ENCODE results near the gene ITGA3. TPM values are rescaled to one million over a fixed set of nuclear protein-coding genes. Genes with fewer than 3 reads are reported as not detected.

Gene ITGA3
- total and polyA plus RNA-seq, 8 donors, result 16.8 to 61.2 (median 26.2) TPM

- WGBS, 2 donors, result 91 to 93% methylated on average over 12 of the region's 12 CpGs
- peaks cover 18 to 37% (median 20%) of the 10 kb centered on the region in 3 donors for H3K4me1 ChIP-seq
- intact Hi-C loops (cut with DNase I), result no loop called here
- ATAC-seq (no peak), DNase-seq (no peak), FAIRE-seq (no peak)
- no peaks in the 10 kb centered on the region for H3K9me3 ChIP-seq
- H3K36me3 ChIP-seq, result no peaks in the 10 kb centered on the region
- H3K27ac ChIP-seq, result peak overlapping the region in 1 of 4 donors; percentile 96
- no peak overlapping the region for H3K4me3 ChIP-seq
- TF ChIP-seq CTCF (IDR thresholded peaks at IDR 0.05), result no peak
- H3K27me3 ChIP-seq, result no peaks in the 10 kb centered on the region
Observed at GRCh38 chr17:50050431-50051032, 5.4 kb upstream of the ITGA3 start.

- peak in 2 of 6 donors; percentile 36 to 67 for DNase-seq
- Histone ChIP-seq H3K9me3 (no peaks in the 10 kb centered on the region), H3K27ac (peak overlapping the region in 2 of 4 donors; percentile 63 to 96), H3K36me3 (no peaks in the 10 kb centered on the region), H3K4me3 (no peak overlapping the region), H3K4me1 (peaks cover 18 to 37% (median 20%) of the 10 kb centered on the region in 3 donors), H3K27me3 (no peaks in the 10 kb centered on the region)
- WGBS, 2 donors, result 83 to 94% methylated on average over 4 of the region's 4 CpGs
- ATAC-seq, result peak in 1 of 4 donors; percentile 19
- TF ChIP-seq CTCF (IDR thresholded peaks at IDR 0.05), result no peak
- intact Hi-C loops (cut with DNase I), result no loop called here
- no peak for FAIRE-seq
Observed at GRCh38 chr17:50051082-50051576, 4.8 kb upstream of the ITGA3 start.

GRCh38 chr17:50051606-50052005 is 4.3 kb upstream of the ITGA3 start:
- 82 to 85% methylated on average over 2 of the region's 2 CpGs for WGBS, 2 donors
- H3K4me1 ChIP-seq, result peaks cover 18 to 37% (median 20%) of the 10 kb centered on the region in 3 donors
- no peak for FAIRE-seq

GRCh38 chr17:50052241-50052796 is 3.6 kb upstream of the ITGA3 start:
- H3K4me1 ChIP-seq, result peaks cover 18 to 38% (median 27%) of the 10 kb centered on the region in 3 donors

More at GRCh38 chr17:50051606-50052005, 4.3 kb upstream of the ITGA3 start:
- intact Hi-C loops (cut with DNase I), result no loop called here
- ATAC-seq (no peak), DNase-seq (no peak)
- TF ChIP-seq CTCF (IDR thresholded peaks at IDR 0.05), result no peak
- Histone ChIP-seq H3K4me3 (no peak overlapping the region), H3K9me3 (no peaks in the 10 kb centered on the region), H3K27me3 (no peaks in the 10 kb centered on the region), H3K27ac (peak overlapping the region in 2 of 4 donors; percentile 63 to 96), H3K36me3 (no peaks in the 10 kb centered on the region)

More at GRCh38 chr17:50052241-50052796, 3.6 kb upstream of the ITGA3 start:
- ATAC-seq (no peak), FAIRE-seq (no peak), DNase-seq (no peak)
- intact Hi-C loops (cut with DNase I), result no loop called here
- Histone ChIP-seq H3K36me3 (no peaks in the 10 kb centered on the region), H3K9me3 (no peaks in the 10 kb centered on the region), H3K4me3 (no peak overlapping the region), H3K27me3 (no peaks in the 10 kb centered on the region), H3K27ac (peak overlapping the region in 2 of 4 donors; percentile 63 to 96)
- WGBS, 2 donors, result 23 to 32% methylated on average over 6 of the region's 6 CpGs
- no peak for TF ChIP-seq CTCF (IDR thresholded peaks at IDR 0.05)

All from pancreas (tissue), 10 donors.